Kidney glomerular epithelial cell (primary cell): Measurements from ENCODE around the gene LHFPL2.

ENCODE experiments used
- DNase-seq: peaks from one replicate; lab custom pipeline; 2025; lab: John Stamatoyannopoulos, UW

LHFPL2 gene

GRCh38 chr5:78543916-78544315, 104.7 kb downstream of the LHFPL2 start:
- DNase-seq, result no peak

- DNase-seq, result no peak
Observed at GRCh38 chr5:78543292-78543691, 105.3 kb downstream of the LHFPL2 start.

- no peak for DNase-seq
Observed at GRCh38 chr5:78542321-78542840, 106.2 kb downstream of the LHFPL2 start.

- no peak for DNase-seq
Observed at GRCh38 chr5:78541086-78541654, 107.4 kb downstream of the LHFPL2 start.

GRCh38 chr5:78540335-78541085, 108.1 kb downstream of the LHFPL2 start:
- DNase-seq, result no peak

DNA sequence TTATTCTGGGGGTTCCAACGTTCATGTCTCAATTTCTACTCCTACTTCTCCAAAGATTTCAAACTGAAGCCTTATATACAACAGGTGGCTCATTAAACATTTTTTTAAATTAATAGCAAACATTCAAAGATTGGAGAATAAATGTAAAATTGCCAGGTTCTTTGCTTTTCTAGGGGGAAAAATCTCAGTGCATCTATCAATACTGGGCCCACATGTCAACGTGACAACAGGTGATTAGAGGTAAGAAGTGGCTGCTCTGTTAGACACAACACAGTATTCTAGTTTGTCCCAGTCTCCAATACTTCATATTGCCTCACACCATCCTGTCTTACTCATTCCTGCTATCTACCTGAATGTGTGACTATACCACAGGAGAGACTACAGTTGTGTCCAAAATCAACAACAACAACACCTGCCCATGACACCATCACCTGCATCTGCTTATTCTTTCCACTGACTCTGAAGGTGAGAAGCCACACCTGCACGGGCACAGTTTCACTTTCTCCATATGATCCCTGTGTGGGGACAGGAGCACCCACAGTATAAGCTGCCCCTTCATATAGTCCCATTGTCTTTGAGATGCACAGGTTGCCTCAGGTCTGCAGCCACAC, 110.2 kb downstream of the LHFPL2 start:
- no peak for DNase-seq

DNA sequence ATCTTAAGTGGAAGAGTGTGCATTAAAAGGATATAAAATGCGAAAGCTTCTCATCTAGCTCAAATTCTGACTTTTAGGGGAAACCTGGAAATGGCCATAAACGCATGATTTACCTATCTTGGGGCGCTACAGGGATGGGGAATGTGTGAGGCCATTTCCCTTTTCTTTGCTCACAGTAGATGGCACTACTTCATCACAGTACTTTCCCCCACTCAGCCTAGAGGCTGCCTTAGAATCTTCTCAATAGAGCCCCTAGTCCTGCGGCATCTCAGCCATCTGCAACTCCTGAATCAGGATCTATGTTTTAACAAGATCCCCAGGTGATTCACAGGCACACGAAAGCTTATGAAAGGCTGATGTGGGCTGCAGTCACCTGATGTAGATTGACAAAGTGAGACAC, 110.8 kb downstream of the LHFPL2 start:
- peak; percentile 60 for DNase-seq

DNA sequence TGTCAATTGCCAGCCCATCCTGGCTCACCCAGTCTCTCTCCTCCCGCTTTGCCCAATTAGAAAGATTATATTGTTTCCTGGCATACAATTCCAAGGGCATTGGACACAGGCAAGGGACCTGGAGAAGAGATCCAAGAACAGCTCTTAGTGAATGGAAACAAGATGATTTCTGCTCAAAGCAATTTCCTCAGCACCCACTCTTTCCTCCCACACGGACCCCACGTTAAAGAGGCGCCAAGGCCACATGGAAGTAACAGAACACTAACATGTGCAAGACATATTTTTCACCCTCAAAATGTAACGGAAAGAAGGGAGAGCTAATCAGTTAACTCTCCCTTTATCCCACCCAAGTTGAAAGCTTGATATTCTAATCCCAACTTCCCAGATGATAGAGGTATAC, 111.2 kb downstream of the LHFPL2 start:
- no peak for DNase-seq

- no peak for DNase-seq
Observed at GRCh38 chr5:78536661-78537196, 111.8 kb downstream of the LHFPL2 start.

DNA sequence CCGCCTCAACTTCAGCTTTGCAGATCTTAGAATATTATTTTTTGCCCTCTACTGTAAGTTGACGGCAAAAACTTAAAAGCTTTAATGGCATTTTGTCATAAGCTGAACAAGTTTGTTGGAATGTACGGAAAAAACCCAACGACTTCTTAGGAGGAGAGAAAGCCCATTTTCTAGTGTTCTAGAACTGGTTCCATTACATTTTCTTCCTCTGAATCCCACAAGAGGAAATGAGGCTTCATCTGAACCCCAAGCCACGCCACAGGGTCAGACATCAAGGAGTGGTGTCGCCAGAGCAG, 113.7 kb downstream of the LHFPL2 start:
- DNase-seq, result no peak

DNA sequence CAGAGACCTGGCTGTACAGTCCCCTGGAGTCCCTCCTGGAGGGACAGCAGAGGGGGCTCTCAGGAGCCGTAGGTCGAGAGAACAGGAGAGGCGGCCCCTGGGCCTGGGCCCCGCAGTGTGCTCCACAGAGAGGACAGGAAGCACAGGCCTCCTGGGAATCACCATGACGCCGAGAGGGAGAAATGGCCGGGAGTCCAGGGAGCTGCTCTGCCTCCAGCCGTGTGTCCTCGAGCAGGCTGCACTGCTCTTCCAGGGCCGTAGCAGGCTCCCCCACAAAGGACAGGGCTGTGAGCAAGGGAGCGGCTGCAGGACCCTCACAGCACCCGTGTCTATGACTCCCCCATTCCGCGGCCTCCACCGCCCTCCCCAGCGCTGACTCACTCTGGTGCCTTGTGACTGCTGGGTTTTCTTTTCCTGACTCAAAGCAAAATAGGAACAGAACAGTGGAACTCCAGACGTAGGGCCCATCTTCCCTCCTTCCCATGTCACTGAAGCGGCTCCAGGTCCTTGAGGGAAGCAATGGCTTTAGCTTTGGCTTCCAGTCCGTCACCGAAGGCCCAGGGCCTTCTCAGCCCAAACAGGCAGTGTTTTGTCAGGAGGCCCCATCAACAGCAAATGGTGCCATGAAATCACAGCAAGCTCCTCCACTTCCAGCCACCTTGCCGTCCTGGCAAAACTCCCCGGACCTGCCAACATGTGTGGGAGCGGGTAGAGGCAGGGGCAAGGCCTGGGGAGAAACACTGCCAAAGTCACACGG, 114.2 kb downstream of the LHFPL2 start:
- peak; percentile 44 for DNase-seq

- DNase-seq, result peak; percentile 45
Observed at GRCh38 chr5:78533356-78533755, 115.2 kb downstream of the LHFPL2 start.

- DNase-seq, result peak; percentile 94
Observed at GRCh38 chr5:78530342-78531096, 118.1 kb downstream of the LHFPL2 start.

DNA sequence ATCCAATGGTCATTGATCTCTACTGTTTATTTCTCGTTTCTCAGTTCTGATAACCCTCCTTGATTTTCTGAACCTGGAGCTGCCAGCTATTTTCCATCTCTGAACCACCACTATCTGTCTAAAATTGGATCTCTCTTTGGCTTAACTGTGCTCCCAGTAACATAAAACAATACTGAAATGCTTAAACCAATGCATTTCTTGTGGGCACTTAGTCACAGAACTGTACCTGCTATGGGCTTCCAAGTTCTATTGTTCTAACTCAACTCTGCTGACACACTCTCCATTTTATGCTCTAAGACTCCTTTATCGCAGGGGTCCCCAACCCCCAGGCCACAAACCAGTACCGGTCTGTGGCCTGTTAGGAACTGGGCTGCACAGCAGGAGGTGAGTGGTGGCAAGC, 120.6 kb downstream of the LHFPL2 start:
- no peak for DNase-seq

- DNase-seq, result peak; percentile 79
Observed at GRCh38 chr5:78527054-78527859, 121.3 kb downstream of the LHFPL2 start.

DNA sequence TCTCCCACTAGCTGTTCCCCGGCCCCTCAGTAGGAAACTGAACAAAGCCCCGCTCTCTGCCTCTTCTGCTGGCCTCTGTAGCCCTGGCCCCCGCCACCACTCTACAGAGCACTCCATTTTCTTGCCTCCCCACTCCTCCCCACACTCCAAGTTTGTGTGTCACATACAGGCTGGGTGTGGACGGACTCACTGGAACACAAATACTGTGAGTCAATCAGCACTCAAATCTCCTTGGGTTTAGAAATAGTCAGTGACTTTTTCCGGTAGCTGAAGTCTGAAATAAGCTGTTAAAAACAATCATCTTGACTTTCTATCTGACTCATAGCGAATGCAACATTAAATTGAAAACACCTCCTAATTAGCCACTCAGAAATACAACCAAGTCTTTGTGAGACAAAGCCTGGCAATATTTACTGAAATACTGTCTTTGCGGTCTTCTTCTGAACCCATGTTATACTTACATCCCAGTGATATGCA, 122.5 kb downstream of the LHFPL2 start:
- peak; percentile 15 for DNase-seq

DNA sequence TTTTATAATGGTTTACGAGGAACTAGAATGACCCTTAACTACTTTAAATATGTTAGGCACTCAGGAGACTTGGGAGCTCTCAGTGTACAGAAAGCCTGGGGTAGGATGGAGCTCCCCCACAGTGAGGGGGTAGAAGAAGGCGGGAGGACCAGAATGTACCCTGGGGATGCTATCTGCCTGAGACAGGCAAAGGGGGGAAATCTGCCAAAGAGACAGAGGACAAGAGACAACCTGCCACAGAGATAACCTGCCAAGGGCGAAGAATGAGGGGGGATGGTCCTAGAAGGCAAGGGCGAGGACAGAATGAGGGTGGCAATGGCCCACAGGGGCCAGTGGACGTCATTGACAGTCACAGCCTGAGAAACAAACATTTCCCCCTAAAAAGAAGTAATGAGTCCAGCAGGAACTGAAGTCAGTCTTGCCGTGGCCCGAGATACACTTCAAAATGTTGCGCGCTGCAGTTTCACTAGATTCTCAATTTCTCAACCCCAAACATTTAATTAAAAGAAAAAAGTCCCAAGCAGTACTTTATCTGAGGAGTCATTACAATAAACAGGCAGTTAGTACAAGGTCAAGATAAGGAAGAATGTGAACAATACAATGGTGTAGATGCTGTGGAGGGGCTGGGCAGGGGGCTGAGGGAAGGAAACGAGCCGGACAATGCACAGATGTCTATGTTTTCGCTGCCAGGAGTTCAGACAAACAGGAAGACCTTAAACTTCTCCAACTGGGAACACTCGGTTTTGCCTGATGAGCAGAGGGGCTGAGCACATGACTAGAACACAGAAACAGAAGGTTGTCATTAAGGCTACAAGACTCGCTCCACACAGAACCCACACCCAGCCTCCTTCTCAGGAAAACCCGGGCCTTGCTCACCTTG, 125.0 kb downstream of the LHFPL2 start:
- DNase-seq, result no peak

- no peak for DNase-seq
Observed at GRCh38 chr5:78522476-78523260, 125.9 kb downstream of the LHFPL2 start.

GRCh38 chr5:78521455-78521854, 127.1 kb downstream of the LHFPL2 start:
- DNase-seq, result no peak
